ENCODE data around the gene DTNBP1.

The DTNBP1 gene, protein sequence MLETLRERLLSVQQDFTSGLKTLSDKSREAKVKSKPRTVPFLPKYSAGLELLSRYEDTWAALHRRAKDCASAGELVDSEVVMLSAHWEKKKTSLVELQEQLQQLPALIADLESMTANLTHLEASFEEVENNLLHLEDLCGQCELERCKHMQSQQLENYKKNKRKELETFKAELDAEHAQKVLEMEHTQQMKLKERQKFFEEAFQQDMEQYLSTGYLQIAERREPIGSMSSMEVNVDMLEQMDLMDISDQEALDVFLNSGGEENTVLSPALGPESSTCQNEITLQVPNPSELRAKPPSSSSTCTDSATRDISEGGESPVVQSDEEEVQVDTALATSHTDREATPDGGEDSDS

GRCh38 chr6:15662326-15663129, at the start of gene DTNBP1:
DTNBP1 (minus strand) TSS chr6:15663028; CDS start chr6:15662869, 159 bp downstream.
- no peak for FAIRE-seq

DNA sequence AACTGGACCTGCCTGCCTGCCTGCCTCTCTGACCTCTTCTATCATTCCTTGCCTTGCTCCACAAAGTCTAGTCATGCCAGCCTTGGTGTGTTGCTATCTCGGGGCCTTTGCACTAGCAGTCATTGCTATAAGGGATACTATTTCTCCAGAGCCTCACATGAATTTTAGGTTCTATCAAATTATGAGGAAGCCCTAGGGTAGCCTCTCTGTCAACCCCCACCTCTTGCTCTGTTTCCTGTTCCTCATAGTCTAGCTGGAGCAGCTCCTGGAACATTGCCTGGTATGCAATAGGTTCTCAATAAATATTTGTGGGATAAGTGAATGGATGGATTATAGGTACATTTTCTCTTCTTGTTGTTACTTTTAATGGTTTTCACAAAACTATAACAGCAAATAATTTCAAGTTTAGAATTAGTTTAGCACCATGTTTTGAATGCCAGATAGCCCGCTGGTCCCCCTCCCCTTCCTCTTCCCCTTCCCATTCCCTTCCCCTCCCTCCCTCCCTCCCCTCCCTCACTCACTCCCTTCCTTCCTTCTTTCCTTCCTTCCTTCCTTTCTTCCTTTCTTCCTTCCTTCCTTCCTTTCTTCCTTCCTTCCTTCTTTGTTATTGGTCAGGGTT, 46.9 kb upstream of the DTNBP1 start:
- FAIRE-seq: no peak

GRCh38 chr6:15708231-15708630, 45.4 kb upstream of the DTNBP1 start:
- no peak for FAIRE-seq

GRCh38 chr6:15705981-15706380, 43.2 kb upstream of the DTNBP1 start:
- FAIRE-seq: no peak

DNA sequence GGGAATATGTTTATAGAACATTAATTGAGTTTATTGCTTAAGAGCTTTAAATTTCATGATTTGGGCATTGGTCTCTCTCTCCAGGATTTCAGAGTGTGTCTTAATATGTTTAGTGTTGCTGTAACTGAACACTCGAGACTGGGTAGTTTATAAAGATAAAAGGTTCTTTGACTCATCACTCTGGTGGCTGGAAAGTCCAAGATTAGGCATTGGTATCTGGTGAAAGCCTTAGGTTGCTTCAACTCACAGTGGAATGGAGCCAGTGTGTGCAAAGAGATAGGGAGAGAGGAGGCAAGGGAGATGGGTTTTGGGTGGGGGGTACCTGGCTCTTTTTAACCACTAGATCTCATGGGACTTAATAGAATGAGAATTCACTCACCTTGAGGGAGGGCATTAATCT, 35.6 kb upstream of the DTNBP1 start:
- no peak for FAIRE-seq

DNA sequence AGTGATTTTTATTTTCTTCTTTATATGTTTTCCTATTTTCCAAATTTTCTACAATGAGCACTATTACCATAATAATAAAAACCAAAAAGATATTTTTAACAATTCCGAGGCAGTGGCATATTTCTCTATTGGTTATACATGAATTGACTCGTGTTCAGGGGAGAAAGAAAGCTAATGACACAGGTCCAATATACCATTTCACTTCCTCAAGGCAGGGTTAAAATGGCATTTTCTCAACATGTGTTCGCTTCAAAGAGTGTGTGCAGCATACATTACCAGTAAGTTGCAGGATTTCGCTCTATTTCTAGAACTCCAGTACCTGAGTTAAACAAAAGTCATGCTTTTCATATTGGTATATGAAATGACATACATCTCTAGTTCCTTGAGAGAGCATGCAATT, 35.1 kb upstream of the DTNBP1 start:
- FAIRE-seq: no peak

GRCh38 chr6:15691250-15691869, 28.5 kb upstream of the DTNBP1 start:
- FAIRE-seq: peak; percentile 86

- no peak for FAIRE-seq
Measured at GRCh38 chr6:15690510-15690909, 27.7 kb upstream of the DTNBP1 start.

DNA sequence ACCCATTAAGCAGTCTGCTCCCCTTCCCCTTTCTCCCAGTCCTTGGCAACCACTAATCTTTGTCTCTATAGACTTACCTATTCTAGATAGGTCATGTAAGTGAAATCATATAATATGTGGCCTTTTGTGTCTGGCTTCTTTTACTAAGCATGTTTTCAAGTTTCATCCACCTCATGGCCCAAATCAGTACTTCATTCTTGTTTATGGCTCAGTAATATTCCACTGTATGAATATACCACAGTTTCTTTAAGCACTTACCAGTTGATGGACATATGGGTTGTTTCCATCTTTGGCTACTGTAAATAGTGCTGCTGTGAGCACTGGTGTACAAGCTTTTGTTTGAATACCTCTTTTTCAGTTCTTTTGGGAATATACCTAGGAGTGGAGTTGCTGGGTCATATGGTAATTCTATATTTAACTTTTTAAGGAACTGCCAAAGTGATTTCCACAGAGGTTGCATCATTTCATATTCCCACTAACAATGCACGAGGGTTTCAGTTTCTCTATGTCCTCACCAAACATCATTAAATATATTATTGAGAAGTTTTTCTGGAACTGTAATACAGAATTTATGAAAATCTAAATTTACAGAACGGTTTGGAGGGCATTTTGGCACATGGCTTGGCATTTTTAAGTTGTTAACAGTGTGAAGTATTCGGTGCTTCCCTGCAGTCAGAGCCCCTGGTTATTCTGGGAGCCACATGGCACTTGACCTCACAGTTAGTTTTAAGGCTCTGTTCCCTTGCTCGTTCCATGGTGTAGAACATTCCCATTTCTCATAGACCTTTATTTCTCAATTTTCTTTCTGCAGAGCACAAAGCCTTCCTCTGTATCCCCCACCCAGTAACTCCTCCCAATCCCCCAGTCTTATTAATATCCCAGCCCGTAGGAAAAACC, 27.0 kb upstream of the DTNBP1 start:
- FAIRE-seq: no peak

- no peak for FAIRE-seq
Measured at GRCh38 chr6:15685619-15686018, 22.8 kb upstream of the DTNBP1 start.

DNA sequence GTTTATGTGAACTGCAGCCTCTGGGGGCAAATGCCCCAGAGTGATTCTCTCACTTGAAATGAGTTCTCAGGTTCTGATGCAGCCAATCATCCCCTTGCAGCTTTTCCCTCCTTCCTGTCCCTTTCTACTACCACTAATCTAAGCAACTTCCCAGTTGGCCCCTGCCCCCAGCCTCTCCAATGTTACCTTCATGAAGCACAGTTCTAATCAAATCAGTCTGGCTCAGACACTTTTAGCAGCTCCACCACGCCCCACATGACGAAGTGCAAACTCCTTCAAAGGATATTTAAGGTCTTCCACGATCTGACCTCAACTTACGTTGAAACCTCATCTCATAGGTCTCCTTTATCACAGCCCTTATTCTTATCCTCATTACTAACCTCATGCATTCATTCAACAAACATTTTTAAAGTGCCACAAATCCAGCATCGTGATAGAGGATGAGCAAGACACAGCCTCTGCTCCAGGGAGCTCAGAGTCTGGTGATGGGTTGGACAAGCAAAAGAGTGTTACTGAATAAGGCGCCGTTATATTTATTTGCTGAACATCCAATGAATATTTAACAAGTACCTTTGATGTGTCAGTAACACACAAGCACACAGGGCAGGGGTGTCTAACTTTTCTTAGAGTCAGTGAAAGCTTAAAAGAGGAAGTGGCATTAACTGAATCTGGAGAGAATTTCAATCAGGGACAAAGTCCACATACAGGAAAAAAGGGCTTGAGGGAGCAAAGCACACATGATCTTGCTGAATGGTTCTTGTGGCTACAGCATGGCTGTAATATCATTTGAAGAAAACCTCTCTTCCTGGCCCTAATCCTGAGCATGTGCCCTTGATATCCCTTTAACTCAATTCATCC, 20.4 kb upstream of the DTNBP1 start:
- FAIRE-seq: no peak

DNA sequence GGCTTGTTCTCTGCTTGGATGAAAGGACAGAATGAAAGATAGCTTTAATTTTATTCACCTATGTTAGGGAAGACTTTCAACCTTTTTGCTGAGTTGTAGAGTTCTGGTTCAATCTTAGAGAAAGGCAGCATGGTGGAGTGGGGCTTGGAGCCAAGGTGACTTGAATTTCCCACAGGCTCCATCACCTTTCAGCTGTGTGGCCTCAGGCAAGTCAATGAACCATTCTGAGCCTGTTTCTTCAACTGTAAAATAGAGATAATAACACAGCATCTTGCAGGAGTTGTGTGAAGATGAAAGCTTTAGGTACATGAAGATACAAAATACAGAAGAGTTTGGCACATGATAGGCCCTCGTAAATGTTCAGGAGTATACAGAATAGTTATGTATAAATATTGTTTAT, 19.1 kb upstream of the DTNBP1 start:
- no peak for FAIRE-seq

DNA sequence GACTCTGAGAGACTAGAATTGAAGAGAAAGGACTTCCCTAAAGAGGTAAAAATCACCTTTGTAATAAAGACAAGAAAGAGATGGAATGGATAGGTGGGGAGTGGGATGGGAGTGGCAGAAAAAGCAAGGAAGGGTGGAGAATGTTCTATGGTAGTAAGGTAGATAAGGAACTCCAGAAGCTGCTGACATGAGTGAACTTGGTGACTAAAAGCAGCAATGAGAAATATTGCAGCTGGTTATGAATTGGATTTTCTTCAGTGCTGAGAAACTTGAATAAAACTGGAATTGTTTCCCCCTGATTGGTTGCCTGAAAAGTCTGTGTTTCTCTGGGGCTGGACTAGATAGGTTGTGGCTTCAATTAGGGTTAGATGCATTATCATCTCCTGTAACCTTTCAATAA, 15.7 kb upstream of the DTNBP1 start:
- FAIRE-seq: no peak

DNA sequence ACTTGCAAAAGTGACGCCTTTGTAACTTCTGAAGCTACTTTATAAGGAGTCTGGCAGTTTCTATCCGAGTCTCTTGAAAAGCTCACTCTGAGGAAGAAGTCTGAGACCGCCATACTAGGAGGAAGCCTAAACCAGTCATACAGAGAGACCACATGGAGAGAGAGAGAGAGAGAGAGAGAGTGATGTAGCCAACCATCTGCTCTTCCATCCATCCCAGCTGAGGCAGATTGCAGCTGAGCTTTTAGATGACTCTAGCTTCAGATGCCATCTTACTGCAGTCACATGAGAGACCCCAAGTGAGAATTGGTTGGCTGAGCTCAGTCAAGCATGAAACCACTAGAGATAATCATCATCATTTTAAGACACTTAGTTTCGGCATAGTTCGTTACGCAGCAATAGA, 15.0 kb upstream of the DTNBP1 start:
- FAIRE-seq: no peak

DNA sequence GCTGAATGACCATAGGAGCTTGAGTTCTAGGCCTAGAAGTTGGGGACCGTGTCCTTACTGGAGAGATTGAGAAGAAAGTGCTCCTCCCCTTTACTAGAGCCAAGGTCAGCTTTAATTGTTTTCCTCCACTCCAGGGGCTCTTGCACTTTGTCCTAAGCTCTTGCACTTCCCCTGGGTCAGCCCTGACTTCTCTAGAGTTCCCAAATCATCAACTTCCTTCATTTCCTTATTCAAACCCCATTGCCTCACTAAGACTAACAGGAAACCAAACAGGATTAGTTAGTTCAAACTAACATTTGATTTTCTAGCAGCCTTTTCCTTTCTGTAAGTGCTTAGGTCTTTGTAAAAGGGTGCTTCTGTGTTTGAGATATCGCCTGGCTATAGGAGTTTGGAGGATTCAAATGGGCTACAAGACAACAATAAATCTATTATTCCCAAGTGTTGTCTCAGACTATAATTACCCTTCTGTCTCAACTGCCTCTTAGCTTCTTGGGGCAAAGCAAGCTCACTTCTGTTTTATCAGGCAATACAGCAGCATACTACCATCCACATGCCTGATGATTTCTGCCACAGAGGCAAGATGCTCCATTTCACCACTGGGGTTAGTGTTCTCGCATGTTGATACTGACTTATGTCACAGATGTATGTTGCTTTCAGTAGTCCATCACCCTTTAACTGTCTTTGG, 12.8 kb upstream of the DTNBP1 start:
- FAIRE-seq: no peak

DNA sequence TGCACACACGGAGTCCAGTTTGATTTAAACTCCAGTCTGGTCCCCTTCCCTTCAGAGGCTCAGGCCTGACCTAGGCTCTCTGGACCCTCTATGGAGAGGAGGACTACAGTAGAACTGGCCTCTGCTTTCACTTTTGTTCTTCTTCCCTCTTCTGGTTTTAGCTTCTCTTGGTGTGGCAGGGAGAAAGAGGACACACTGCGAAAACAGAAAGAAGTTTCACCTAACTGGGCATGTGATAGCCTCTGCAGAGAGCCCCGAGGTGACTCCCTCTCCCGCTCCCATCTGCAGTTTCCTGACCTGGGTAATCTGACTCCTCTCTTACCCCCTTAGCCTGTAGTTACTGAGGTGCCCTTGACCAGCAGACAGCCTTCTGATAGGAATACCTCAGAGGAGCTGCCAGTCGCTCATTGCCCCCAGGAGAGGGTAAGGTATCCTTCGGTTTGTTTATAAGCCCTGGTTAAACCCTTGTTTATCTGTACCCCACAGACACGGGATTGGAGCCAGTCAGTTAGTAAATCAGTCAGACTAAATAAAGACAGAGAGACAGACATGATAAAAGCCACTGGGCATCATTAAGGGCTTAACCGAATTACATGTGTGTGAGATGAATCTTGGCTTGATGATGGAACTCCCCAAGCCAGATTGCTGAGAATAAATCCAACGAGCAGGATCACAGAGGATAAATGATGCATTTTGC, 12.0 kb upstream of the DTNBP1 start:
- FAIRE-seq: no peak

DNA sequence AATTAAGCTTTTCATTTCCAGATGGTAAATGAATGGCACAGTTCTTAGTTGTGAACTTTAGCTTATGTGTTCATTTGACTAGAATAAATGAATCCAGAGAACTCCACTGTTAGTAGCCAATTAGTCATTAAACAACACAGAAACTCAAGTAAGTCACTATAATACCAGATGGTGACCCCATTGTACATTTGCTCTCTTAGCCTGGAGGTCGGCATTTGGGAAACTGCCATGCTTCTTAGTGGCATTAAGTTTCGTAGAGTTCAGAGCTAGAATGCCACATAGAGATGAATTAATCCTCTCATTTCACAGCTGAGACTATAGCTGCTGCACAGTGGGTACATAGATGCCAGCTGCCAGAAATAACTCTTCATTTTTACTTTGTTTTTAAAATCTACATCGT, 10.8 kb upstream of the DTNBP1 start:
- no peak for FAIRE-seq

- FAIRE-seq: no peak
Measured at GRCh38 chr6:15672818-15673217, 10.0 kb upstream of the DTNBP1 start.

- FAIRE-seq: no peak
Measured at GRCh38 chr6:15672291-15672690, 9.5 kb upstream of the DTNBP1 start.

GRCh38 chr6:15668918-15669317, 6.1 kb upstream of the DTNBP1 start:
- no peak for FAIRE-seq

Data from islet of Langerhans (tissue), 1 donor.